ENCODE results near the gene VPS36.
A peak's percentile ranks its signal among the peaks of the same experiment; 100 is the strongest.

GRCh38 chr13:52450012-52450792 is at the start of gene VPS36:
- no peak for TF ChIP-seq EP300 (IDR thresholded peaks at IDR 0.05)
- TF ChIP-seq CTCF (IDR thresholded peaks at IDR 0.05), result peak in 3 of 4 experiments; percentile 90 to 100 (median 95)
- peak; percentile 85 to 97 (median 90) for TF ChIP-seq POLR2AphosphoS5 (IDR thresholded peaks at IDR 0.05)
- peak; percentile 59 to 77 for TF ChIP-seq POLR2A (IDR thresholded peaks at IDR 0.05)

Data from sigmoid colon (tissue), 4 donors.